NCI-H446 treated with DMSO at 0.1 percent for 48 hours (cell line): ENCODE data around the gene RHOT2.

Experiments
- DNase-seq: peaks from one replicate; lab custom pipeline; 2025; lab: John Stamatoyannopoulos, UW

Gene RHOT2

DNA sequence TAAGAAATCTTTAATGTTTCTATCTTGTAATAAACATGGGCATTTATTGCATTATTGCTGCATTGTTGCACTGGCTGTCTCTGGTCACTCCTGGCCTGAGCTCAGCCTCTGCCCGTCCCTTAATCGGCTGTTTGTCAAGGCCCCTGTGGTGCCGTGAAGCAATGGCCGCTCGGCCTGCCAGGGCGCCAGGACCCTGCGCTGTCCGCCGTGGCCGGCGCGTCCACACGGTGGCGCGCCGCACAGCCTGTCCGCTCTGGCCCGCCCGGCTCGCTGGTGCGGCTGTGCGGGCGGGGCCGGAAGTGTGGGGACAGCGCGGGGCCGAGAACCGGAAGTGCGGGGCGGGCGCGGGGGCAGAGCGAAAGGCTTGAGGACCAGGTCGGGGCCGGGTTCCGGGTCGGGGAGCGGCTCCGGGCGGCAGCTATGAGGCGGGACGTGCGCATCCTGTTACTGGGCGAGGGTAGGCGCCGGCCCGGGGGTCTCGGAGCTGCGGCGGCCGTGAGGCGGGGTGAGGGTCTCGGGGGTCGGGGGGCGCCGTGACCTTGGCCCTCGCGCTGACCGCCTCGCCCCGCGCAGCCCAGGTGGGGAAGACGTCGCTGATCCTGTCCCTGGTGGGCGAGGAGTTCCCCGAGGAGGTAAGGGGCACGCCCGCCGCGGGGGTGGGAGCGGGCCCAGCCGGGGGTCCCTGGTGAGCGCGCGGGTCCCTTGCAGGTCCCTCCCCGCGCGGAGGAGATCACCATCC, at the start of gene RHOT2:
Gene RHOT2 (plus strand): TSS at position 353 of the 739 bp plus-strand sequence. CDS start 68 bp downstream, at position 421.
- peak; percentile 69 for DNase-seq

- DNase-seq = no peak
Measured at GRCh38 chr16:619476-620100, 48.3 kb upstream of the RHOT2 start.

DNA sequence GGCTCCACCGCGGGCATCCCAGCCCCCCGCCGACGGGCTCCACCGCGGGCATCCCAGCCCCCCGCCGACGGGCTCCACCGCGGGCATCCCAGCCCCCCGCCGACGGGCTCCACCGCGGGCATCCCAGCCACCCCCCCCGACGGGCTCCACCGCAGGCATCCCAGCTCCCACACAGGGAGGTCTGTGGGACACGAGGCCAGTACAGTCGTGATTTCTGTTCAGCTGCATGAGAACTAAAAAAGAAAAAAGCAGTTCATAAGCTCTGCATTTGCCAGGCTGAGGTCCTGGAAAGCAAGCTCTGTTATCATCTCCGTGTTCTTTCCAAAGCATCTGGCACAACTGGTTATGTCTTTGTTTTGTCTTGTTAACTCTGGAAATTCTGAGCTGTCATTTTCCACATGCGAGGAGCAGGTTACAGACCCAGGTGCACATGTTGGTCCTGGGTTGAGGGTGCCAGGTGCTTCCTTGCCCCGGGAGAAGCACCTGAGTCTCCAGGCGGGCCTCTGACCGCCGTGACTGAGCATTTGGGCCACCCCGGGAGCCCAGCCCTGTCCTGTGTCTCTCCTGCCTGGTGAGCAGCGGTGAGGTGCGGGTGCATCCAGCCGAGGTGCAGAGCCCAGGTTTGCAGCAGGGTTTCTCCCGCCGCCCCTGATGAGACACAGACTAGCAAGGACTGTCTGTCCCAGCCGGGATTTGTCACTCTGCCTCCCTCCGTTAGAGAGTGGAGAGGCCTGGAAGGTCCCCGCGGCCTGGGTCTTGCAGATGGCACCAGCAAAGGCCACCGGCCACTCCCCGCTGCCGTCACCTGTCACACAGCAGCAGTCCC, 47.0 kb upstream of the RHOT2 start:
- DNase-seq = no peak

DNA sequence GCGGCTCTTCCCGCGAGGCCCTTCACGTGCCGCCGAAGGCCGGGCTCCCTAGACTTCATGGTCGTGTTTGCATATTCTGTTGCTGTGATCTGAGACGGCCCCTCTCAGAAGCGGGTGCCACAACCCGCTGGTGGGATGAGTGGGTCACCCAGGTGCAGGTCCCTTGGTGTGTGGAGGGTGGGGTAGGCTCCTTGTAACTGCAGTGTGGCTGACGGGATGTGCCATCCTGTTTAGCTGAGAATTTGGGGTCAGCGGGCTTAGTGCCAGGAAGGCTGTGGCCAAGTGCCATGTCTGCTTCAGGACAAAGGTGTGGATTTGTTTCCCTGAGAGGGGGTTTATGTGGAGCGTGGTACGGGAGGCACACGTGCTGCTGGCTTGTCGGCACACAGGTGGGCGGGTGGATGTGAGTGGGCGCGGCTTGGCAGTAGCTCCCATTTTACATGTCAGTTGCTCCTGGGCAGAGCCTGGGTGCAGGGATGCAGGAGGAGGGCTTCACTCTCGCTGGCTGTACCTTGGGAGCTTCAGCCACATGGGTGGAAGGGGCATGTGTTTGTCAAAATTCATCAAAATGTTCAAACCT, 46.3 kb upstream of the RHOT2 start:
- DNase-seq = no peak

DNA sequence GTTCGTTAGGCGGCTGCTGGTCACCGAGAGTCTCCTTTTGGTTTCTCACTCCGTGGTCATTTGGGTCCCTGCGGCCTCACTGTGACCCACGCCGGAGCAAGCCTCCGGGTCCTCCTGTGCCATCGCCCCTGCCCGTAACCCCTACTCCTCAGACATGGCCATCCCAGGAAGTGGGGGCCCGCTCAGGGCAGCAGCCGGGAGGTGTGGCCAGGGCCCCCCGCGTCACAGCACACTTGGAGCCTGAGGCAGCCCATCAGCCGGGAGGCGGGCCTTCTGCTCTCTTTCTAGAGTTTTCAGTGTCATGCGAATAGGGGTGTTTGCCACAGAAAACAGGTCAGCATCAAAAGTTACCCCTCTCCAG, 45.0 kb upstream of the RHOT2 start:
- no peak for DNase-seq

GRCh38 chr16:624526-625070, 43.3 kb upstream of the RHOT2 start:
- DNase-seq = no peak

DNA sequence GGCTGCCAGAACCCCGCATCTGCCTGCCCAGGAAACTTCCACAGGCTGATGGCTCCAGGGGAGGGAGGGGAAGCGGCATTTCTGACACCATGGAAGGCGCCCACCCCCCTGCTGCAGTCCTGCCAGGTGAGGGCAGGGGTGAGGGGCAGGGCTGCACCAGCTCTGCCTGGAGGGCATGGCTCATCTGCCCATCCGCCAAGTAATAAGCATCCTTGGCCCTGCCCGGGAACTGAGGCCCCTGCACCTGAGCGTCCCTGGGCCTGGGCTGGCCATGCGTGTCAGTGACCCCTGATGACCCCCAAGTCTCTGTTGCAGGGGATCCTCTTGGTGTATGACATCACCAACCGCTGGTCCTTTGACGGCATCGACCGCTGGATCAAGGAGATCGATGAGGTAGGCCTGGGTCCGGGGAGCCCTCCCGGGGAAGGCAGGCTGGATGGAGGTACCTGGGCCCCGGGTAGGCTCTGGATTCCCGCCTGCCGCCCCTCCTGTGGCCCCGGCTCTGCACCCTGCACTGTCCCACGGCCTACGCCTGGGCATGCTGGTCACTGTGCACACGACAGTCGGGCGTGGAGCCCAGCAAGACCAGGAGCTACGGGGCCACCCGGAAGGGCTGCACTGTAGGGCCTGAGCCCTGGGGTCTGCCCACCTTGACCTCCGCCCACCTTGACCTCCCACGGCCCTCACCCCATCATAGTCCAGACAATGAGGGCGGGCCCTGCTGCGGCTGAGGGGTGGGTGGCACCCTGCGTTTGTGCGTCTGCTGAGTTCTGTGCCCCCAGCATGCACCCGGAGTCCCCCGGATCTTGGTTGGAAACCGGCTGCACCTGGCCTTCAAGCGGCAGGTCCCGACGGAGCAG, 42.6 kb upstream of the RHOT2 start:
- no peak for DNase-seq

GRCh38 chr16:625977-626765, 41.8 kb upstream of the RHOT2 start:
- DNase-seq = no peak

DNA sequence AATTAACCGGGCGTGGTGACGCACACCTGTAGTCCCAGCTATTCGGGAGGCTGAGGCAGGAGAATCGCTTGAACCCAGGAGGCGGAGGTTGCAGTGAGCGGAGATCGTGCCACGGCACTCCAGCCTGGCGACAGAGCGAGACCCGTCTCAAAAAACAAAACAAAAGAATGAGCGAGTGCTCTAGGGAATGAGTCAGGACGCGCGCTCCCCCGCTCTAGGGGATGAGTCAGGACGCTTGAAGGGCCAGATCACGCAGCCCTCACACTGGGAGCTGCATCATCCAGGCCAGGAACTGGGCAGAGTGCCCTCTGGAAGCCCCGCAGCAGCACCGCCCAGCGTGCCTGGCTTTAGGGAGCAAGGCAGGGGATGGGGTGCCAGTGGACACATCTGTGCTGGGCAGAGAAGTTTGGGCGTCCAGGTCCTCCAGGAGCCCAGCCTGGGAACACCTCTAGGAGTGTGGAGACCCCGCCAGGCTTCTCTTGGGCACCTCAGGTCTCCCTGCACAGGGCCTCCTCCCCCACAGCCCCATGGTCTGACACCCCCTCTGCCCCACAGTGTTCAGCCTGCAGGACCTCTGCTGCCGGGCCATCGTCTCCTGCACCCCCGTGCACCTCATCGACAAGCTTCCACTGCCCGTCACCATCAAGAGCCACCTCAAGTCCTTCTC, 41.0 kb upstream of the RHOT2 start:
- no peak for DNase-seq

- no peak for DNase-seq
Measured at GRCh38 chr16:627454-628239, 40.3 kb upstream of the RHOT2 start.

GRCh38 chr16:628321-629061, 39.4 kb upstream of the RHOT2 start:
- no peak for DNase-seq

DNA sequence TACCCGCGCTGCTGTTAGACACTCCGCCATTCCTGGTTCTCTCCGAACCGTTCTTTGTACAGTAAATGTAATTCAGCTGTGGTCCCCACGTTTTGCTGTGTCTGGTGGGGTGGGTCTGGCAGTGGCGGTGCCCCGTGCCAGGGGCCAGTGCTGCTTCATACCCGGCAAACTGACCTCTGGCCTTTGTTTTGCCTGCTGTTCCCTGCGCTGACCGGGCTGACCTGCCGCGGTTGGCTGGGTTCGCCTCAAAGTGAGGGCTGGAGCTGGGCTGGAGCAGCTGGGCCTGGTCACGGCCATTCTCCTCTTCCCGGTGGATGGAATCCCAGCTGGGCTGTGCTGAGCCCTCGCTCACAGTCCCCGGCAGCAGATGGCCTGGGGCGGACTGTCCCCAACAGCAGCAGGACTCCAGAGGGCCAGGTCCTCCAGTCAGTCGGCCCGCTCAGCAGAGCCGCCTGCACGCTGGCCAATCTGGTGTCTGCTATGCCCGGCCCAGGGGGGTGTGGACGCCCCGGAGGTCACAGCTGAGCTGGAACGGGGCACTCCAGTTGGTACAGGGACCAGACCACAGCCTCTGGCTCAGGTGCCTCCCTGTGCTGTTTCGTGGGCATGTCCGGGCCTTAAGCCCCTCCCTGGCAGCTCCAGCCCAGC, 38.6 kb upstream of the RHOT2 start:
- DNase-seq = no peak

GRCh38 chr16:629833-630248, 38.1 kb upstream of the RHOT2 start:
- no peak for DNase-seq

DNA sequence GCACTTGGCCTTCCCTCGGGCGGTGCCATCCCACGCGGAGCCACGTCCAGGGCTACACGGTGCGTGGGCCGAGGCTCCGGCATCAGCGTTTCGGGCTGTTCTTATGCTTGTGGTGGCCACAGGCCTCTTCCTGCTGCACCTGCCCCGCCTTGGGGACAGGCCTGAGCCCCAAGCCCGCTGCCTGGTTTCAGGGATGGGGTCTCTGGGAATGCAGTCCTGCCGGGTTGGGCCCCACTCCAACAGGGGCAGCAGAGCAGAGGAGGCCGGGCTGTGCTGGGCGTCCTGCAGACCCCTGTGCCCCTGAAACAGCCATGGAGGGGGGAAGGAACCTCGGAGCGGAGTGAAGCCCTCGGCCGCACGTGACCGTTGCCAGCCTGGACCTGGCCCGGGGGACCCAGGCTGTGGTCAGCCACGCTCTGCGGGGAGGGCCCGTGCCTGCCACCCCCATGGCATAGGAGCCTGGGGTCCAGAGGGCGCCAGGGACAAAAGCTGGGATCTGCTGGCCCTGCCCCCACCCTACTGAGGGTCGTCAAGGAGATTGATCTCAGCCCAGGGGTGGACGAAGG, 37.6 kb upstream of the RHOT2 start:
- DNase-seq = no peak

- DNase-seq = no peak
Measured at GRCh38 chr16:630815-631405, 37.0 kb upstream of the RHOT2 start, which contains the start of gene WFIKKN1. WFIKKN1 (plus strand) TSS chr16:630985; CDS start chr16:631254, 269 bp downstream.

DNA sequence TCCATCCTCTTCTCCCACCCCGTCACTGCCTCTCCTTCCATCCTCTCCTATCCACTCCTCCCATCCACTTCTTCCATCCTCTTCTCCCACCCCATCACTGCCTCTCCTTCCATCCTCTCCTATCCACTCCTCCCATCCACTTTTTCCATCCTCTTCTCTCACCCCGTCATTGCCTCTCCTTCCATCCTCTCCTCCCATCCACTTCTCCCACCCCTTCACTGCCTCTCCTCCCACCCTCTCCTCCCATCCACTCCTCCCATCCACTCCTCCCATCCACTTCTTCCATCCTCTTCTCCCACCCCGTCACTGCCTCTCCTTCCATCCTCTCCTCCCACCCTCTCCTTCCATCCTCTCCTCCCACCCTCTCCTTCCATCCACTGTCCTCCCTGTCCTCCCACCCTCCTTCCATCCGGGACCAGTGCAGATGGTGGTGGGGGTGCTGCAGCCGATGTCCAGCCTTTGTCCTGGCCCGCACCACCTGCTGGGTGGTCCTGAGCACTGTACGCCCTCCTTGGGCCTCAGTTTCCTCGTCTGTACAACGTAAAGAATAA, 36.0 kb upstream of the RHOT2 start:
- no peak for DNase-seq
